GM12878 (cell line): ENCODE data around the gene COL20A1. TPM values are rescaled to one million over a fixed set of nuclear protein-coding genes. Genes with fewer than 3 reads are reported as not detected.

Source experiments
- BRCA1 ChIP-seq: IDR thresholded peaks from 2 replicates; pipeline ENCODE4 v1.6.1; 2011; ENCODE audit warnings: low read depth, low read length, improper control_type of control experiment
- CBX5 ChIP-seq: sonication (generic); IDR thresholded peaks from 2 replicates; pipeline ENCODE4 v1.6.1; 2016; ENCODE audit warnings: low read depth, moderate library complexity, mild to moderate bottlenecking, inconsistent platforms
- CHD1 ChIP-seq: IDR thresholded peaks from 2 replicates; pipeline ENCODE4 v1.6.1; 2012; ENCODE audit warnings: low read depth, low read length, improper control_type of control experiment
- CREM ChIP-seq: IDR thresholded peaks from 2 replicates; pipeline ENCODE4 v1.6.1; 2014; ENCODE audit warnings: antibody characterized with exemption, low read depth
- DPF2 ChIP-seq: fragments of 450-650 bp; IDR thresholded peaks from 2 replicates; pipeline ENCODE4 v1.6.1; 2017; ENCODE audit warnings: mild to moderate bottlenecking
- EGR1 ChIP-seq, 2 experiments: IDR thresholded peaks; 1 replicate in 1 of 2; 2 replicates in 1 of 2; pipeline ENCODE4 v1.6.1; 2011 to 2012; ENCODE audit warnings: low read depth in 2 of 2, low read length in 2 of 2, borderline replicate concordance in 1 of 2, mild to moderate bottlenecking in 1 of 2, moderate library complexity in 1 of 2
- ETV6 ChIP-seq, 2 experiments: fragments of 450-650 bp in 1 of 2; IDR thresholded peaks in 1 of 2; conservative IDR thresholded peaks in 1 of 2; 2 replicates each; pipeline ENCODE4 v1.6.1; 2014; ENCODE audit warnings: antibody characterized with exemption in 1 of 2, borderline replicate concordance in 1 of 2, low read depth in 1 of 2, mild to moderate bottlenecking in 1 of 2, moderate library complexity in 1 of 2
- EZH2 ChIP-seq: IDR thresholded peaks from 2 replicates; pipeline ENCODE4 v1.6.1; 2012; ENCODE audit warnings: low read depth, mild to moderate bottlenecking, control low read depth, inconsistent platforms, low read length, borderline replicate concordance; ENCODE audit not compliant: control insufficient read depth
- KDM1A ChIP-seq: fragments of 200-600 bp; sonication (generic); IDR thresholded peaks from 2 replicates; pipeline ENCODE4 v1.6.1; 2016; ENCODE audit warnings: borderline replicate concordance
- NR2F1 ChIP-seq: fragments of 450-650 bp; conservative IDR thresholded peaks from 2 replicates; pipeline ENCODE4 v1.6.1; 2017; ENCODE audit warnings: mild to moderate bottlenecking
- SIX5 ChIP-seq: IDR thresholded peaks from 2 replicates; pipeline ENCODE4 v1.6.1; 2011; ENCODE audit warnings: mild to moderate bottlenecking, low read depth, low read length, moderate library complexity; ENCODE audit not compliant: severe bottlenecking
- STAT1 ChIP-seq: fragments of 450-650 bp; conservative IDR thresholded peaks from 2 replicates; pipeline ENCODE4 v1.6.1; 2014; ENCODE audit warnings: antibody characterized with exemption, mild to moderate bottlenecking
- polyA plus RNA-seq, 11 experiments: library from polyadenylated mRNA; depleted of rRNA in 4 of 11; unstranded in 6 of 11; stranded (reverse) in 5 of 11; fragments of >200 nt; fragmentation: Nextera tagmentation in 4 of 11; fragmentation: Illumina TruSeq in 1 of 11; extraction: Ambion mirVana in 4 of 11; extraction: Trizol in 1 of 11; gene quantifications; 1 replicate in 1 of 11; 2 replicates in 10 of 11; pipeline versions ENCODE4 v1.2.1 to v1.2.3, GENCODE V29; 2011 to 2016; ENCODE audit warnings: inconsistent platforms in 2 of 11, missing spikeins in 2 of 11, low read depth in 1 of 11
- total RNA-seq, 4 experiments: library from RNA; depleted of rRNA in 3 of 4; stranded (reverse); fragments of >200 nt in 3 of 4; fragmentation: Illumina TruSeq in 1 of 4; extraction: Trizol in 1 of 4; gene quantifications; 2 replicates each; pipeline versions ENCODE4 v1.2.1 to v1.2.3, GENCODE V29; 2013 to 2021
- TF ChIP-seq, protein P1 (sequence below): fragments of 450-650 bp; formaldehyde crosslinking; IDR thresholded peaks from 2 replicates; pipeline ENCODE4 v1.5.0; 2022; ENCODE audit warnings: mild to moderate bottlenecking, missing genetic modification characterization
- TF ChIP-seq, protein P2 (sequence below): fragments of 450-650 bp; IDR thresholded peaks from 2 replicates; pipeline ENCODE4 v1.6.1; 2017; ENCODE audit warnings: antibody characterized with exemption, mild to moderate bottlenecking, moderate library complexity
- TF ChIP-seq, protein P3 (sequence below): fragments of 450-650 bp; IDR thresholded peaks from 2 replicates; pipeline ENCODE4 v1.6.1; 2017; ENCODE audit warnings: mild to moderate bottlenecking
- TF ChIP-seq, protein P4 (sequence below): fragments of 450-650 bp; IDR thresholded peaks from 2 replicates; pipeline ENCODE4 v1.6.1; 2017; ENCODE audit warnings: mild to moderate bottlenecking, moderate library complexity

Gene COL20A1
- total and polyA plus RNA-seq, 10 of the 15 experiments (the other 5 are each of a cell fraction or from before 2014, with no cell fraction given) = not detected

DNA sequence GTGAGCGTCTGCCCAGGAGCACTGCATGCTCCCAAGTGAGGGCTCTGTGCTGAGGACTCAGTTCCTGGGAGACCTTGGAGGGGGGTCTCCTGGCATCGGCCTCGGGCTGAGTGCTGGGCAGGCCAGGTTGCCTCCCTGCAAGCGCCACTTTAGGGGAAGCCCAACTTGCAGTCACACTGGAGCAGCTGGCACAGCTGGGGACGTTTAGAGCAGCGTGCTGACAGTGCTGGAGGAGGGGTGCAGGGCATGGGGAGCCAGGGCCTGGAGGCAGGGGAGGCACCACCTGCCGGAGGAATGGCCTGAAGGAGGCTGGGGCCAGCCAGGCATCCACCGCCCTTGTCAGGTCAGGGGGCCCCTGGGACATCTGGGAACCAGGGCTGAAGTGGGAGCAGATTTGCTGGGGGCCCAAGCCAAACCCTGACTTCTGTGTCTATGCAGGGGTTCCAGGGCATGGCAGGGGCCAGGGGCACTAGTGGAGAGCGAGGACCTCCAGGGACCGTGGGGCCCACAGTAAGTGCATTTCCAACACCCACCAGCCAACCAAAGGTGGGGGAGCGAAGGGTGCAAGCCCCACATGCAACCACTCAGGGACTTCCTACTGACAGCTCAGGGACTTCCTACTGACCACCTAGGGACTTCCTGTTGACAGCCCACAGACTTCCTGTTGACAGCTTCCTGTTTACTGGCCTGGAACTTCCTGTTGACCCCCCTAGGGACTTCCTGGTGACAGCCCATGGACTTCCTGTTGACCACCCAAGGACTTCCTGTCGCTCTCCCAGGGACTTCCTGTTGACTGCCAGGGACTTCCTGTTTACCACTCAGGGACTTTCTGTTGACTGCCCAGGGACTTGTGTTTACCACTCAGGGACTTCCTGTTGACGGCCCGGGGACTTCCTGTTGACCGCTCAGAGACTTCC is 33.6 kb downstream of the COL20A1 start (continued):
- TF ChIP-seq, protein P1, sequence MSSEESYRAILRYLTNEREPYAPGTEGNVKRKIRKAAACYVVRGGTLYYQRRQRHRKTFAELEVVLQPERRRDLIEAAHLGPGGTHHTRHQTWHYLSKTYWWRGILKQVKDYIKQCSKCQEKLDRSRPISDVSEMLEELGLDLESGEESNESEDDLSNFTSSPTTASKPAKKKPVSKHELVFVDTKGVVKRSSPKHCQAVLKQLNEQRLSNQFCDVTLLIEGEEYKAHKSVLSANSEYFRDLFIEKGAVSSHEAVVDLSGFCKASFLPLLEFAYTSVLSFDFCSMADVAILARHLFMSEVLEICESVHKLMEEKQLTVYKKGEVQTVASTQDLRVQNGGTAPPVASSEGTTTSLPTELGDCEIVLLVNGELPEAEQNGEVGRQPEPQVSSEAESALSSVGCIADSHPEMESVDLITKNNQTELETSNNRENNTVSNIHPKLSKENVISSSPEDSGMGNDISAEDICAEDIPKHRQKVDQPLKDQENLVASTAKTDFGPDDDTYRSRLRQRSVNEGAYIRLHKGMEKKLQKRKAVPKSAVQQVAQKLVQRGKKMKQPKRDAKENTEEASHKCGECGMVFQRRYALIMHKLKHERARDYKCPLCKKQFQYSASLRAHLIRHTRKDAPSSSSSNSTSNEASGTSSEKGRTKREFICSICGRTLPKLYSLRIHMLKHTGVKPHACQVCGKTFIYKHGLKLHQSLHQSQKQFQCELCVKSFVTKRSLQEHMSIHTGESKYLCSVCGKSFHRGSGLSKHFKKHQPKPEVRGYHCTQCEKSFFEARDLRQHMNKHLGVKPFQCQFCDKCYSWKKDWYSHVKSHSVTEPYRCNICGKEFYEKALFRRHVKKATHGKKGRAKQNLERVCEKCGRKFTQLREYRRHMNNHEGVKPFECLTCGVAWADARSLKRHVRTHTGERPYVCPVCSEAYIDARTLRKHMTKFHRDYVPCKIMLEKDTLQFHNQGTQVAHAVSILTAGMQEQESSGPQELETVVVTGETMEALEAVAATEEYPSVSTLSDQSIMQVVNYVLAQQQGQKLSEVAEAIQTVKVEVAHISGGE (CRISPR knock-in tag) = no peak
- TF ChIP-seq, protein P2, sequence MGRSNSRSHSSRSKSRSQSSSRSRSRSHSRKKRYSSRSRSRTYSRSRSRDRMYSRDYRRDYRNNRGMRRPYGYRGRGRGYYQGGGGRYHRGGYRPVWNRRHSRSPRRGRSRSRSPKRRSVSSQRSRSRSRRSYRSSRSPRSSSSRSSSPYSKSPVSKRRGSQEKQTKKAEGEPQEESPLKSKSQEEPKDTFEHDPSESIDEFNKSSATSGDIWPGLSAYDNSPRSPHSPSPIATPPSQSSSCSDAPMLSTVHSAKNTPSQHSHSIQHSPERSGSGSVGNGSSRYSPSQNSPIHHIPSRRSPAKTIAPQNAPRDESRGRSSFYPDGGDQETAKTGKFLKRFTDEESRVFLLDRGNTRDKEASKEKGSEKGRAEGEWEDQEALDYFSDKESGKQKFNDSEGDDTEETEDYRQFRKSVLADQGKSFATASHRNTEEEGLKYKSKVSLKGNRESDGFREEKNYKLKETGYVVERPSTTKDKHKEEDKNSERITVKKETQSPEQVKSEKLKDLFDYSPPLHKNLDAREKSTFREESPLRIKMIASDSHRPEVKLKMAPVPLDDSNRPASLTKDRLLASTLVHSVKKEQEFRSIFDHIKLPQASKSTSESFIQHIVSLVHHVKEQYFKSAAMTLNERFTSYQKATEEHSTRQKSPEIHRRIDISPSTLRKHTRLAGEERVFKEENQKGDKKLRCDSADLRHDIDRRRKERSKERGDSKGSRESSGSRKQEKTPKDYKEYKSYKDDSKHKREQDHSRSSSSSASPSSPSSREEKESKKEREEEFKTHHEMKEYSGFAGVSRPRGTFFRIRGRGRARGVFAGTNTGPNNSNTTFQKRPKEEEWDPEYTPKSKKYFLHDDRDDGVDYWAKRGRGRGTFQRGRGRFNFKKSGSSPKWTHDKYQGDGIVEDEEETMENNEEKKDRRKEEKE = no peak
- no peak for TF ChIP-seq DPF2
- TF ChIP-seq NR2F1 = no peak
- TF ChIP-seq, protein P3, sequence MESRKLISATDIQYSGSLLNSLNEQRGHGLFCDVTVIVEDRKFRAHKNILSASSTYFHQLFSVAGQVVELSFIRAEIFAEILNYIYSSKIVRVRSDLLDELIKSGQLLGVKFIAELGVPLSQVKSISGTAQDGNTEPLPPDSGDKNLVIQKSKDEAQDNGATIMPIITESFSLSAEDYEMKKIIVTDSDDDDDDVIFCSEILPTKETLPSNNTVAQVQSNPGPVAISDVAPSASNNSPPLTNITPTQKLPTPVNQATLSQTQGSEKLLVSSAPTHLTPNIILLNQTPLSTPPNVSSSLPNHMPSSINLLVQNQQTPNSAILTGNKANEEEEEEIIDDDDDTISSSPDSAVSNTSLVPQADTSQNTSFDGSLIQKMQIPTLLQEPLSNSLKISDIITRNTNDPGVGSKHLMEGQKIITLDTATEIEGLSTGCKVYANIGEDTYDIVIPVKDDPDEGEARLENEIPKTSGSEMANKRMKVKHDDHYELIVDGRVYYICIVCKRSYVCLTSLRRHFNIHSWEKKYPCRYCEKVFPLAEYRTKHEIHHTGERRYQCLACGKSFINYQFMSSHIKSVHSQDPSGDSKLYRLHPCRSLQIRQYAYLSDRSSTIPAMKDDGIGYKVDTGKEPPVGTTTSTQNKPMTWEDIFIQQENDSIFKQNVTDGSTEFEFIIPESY = no peak
- no peak for TF ChIP-seq CBX5
- peak; percentile 65 to 89; a peak in 2 of 4 replicates for TF ChIP-seq ETV6 (conservative IDR thresholded peaks at IDR 0.05 in 1 of 2, IDR thresholded peaks at IDR 0.05 in 1 of 2; ENCODE audit: borderline replicate concordance in 1 of 2, low read depth in 1 of 2)
- peak in 1 of 2 experiments; percentile 31; a peak in 1 of 3 replicates for TF ChIP-seq EGR1 (IDR thresholded peaks at IDR 0.05; ENCODE audit: borderline replicate concordance in 1 of 2, low read depth in 2 of 2, low read length in 2 of 2)
- no peak for TF ChIP-seq CREM
- no peak for TF ChIP-seq SIX5
- TF ChIP-seq EZH2 = no peak
- TF ChIP-seq BRCA1 = no peak
- TF ChIP-seq STAT1 = no peak
- TF ChIP-seq, protein P4, sequence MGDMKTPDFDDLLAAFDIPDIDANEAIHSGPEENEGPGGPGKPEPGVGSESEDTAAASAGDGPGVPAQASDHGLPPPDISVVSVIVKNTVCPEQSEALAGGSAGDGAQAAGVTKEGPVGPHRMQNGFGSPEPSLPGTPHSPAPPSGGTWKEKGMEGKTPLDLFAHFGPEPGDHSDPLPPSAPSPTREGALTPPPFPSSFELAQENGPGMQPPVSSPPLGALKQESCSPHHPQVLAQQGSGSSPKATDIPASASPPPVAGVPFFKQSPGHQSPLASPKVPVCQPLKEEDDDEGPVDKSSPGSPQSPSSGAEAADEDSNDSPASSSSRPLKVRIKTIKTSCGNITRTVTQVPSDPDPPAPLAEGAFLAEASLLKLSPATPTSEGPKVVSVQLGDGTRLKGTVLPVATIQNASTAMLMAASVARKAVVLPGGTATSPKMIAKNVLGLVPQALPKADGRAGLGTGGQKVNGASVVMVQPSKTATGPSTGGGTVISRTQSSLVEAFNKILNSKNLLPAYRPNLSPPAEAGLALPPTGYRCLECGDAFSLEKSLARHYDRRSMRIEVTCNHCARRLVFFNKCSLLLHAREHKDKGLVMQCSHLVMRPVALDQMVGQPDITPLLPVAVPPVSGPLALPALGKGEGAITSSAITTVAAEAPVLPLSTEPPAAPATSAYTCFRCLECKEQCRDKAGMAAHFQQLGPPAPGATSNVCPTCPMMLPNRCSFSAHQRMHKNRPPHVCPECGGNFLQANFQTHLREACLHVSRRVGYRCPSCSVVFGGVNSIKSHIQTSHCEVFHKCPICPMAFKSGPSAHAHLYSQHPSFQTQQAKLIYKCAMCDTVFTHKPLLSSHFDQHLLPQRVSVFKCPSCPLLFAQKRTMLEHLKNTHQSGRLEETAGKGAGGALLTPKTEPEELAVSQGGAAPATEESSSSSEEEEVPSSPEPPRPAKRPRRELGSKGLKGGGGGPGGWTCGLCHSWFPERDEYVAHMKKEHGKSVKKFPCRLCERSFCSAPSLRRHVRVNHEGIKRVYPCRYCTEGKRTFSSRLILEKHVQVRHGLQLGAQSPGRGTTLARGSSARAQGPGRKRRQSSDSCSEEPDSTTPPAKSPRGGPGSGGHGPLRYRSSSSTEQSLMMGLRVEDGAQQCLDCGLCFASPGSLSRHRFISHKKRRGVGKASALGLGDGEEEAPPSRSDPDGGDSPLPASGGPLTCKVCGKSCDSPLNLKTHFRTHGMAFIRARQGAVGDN = no peak
- no peak for TF ChIP-seq CHD1
- TF ChIP-seq KDM1A = no peak
